GM13976 (cell line): ENCODE results near the gene MCAM.

Source experiments
- DNase-seq: peaks from one replicate; pipeline ENCODE4 v3.0.0; 2012; ENCODE audit warnings: low spot score
- CTCF ChIP-seq: IDR thresholded peaks from 2 replicates; pipeline ENCODE4 v1.5.1; 2012; ENCODE audit warnings: borderline replicate concordance, mild to moderate bottlenecking; ENCODE audit not compliant: insufficient read depth; ENCODE audit errors: extremely low read depth, missing control alignments, control extremely low read depth
- in situ Hi-C: fragments of 300-500 bp; cut with MboI; formaldehyde crosslinking; loops from one replicate; pipeline ENCODE4 v1.12.0; 2022; ENCODE audit warnings: low sequenced_read_pairs, mixed read lengths, inconsistent platforms; ENCODE audit not compliant: unreplicated experiment

MCAM gene

GRCh38 chr11:119309411-119309810, 7.5 kb downstream of the MCAM start:
- TF ChIP-seq CTCF, result no peak
- in situ Hi-C loops, result no loop called here
- DNase-seq, result no peak

DNA sequence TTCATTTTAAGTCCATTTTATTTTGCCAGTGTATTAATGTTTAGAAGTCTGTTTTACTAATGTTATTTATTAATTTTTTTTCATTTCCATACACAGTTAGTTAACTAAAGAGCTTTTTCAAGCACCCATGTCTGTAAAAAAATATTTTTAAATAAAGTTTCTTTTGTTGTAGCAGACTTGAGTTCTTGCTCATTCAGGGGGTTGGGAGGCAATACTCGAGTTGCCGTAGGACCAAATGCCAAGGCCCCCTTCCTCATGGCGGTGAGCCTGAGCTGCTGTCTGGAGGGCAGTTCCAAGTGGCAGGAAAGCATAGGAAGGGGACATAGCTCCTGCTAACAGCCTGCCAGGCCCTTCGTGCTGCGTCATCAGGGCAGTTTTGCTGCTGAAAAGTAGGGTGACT, 9.0 kb downstream of the MCAM start:
- DNase-seq, result no peak
- TF ChIP-seq CTCF, result no peak
- in situ Hi-C loops, result no loop called here

GRCh38 chr11:119307219-119307618, 9.7 kb downstream of the MCAM start:
- in situ Hi-C loops, result no loop called here
- TF ChIP-seq CTCF, result no peak
- DNase-seq, result no peak

- TF ChIP-seq CTCF, result no peak
- in situ Hi-C loops, result no loop called here
- DNase-seq, result no peak
Observed at GRCh38 chr11:119306373-119306890, 10.5 kb downstream of the MCAM start.

GRCh38 chr11:119305556-119306372, 11.2 kb downstream of the MCAM start:
- no peak for TF ChIP-seq CTCF
- DNase-seq, result no peak
- in situ Hi-C loops, result no loop called here

- no peak for DNase-seq
- TF ChIP-seq CTCF, result no peak
- in situ Hi-C loops, result no loop called here
Observed at GRCh38 chr11:119303227-119303718, 13.7 kb downstream of the MCAM start.
